Measurements from ENCODE around the gene CNOT4.

GRCh38 chr7:135550196-135550595 lies 40.3 kb upstream of the CNOT4 start:
- TF ChIP-seq CTCF (IDR thresholded peaks at IDR 0.05; ENCODE audit: borderline replicate concordance, extremely low read depth, low read length, poor library complexity, severe bottlenecking) (no peak), EZH2 (IDR thresholded peaks at IDR 0.05; ENCODE audit: borderline replicate concordance, low read depth, low read length, severe bottlenecking) (no peak)

Data from DND-41 (cell line).